ENCODE measurements around the gene NELL2. TPM values are rescaled to one million over a fixed set of nuclear protein-coding genes. Genes with fewer than 3 reads are reported as not detected.
A peak's percentile ranks its signal among the peaks of the same experiment; 100 is the strongest.
"Not testable (repeated sequence)": the region's sequence is repeated elsewhere in the genome, so short reads cannot be mapped to it uniquely, and the experiment has no call there.

NELL2 gene
- total RNA-seq, 1 donor from 2014 or later = not detected

DNA sequence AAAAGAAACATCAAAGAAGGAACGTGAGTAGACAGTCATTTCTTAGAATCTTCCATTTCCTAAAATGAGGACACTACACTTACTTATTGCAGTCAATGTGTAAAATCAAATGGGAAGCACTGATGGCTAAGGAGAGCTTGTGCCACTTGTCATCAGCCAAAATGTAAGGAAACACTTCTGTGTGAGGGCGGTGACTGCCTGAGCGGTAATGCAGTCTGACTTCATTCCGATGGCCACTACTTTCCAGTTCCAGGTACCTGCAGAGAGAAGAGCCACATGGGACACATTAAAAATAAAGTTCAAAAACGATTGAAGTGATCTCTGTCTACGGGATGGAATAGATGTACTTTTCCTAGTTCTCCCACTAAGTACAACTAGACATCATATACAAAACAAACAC, 96.3 kb downstream of the NELL2 start:
- DNase-seq (ENCODE audit: low read depth in 2 of 2) = no peak

DNA sequence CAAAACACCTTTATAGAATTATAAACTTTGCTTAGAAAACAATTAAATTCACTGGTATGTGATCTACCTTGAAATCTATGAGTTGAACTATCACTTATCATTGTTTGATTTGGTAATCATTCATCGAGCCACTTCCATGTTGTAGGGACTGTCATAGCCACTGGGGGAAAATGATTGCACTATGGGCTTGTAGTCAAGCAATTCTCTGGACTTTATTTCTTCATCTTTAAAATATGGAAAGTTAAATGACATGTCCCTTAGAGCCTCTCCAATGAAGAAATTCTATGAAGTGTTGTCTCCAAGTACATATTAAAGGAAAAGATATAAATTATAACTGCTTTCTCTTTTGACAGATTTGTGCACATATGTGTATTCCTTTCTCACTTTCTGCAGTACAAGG, 97.3 kb downstream of the NELL2 start:
- DNase-seq (ENCODE audit: low read depth in 2 of 2) = no peak

DNA sequence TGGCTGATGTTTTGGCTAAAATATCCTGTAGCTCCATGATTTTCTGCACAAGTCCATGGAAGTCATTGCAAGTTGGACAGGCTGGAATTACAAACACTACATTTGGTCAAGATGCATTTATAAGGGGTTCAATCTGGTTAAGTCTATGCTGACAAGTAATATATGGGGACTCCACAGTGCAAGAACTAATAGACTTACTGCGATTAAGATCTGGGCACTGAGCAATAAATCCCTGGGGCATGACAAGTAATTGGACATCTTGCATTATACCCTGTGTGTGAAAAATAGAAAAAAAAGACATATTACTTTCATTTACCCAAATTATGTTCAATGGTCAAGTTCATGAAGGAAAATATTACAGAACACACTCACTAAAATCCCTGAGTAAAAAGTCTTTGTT, 99.1 kb downstream of the NELL2 start:
- DNase-seq (ENCODE audit: low read depth in 2 of 2) = no peak

DNA sequence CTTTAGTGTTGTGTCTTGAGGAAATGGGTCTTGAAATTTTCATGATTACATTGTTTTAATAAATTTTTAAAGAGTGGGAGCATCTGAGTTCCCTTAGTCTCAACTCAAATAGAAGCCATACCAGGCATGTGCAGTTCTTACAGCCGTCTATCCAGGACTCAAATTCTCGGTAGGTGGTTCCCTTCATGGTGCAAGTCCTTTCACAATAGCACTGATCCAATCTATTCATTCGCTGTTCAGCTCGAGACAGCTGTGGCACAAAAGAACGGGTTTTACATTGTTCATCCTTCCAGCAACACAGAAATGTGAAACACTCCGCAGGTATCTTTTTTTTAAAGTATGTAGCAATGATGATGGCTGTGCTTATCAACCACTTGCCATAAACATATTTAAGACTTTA, 100.2 kb downstream of the NELL2 start:
- no peak for DNase-seq (ENCODE audit: low read depth in 2 of 2)

DNA sequence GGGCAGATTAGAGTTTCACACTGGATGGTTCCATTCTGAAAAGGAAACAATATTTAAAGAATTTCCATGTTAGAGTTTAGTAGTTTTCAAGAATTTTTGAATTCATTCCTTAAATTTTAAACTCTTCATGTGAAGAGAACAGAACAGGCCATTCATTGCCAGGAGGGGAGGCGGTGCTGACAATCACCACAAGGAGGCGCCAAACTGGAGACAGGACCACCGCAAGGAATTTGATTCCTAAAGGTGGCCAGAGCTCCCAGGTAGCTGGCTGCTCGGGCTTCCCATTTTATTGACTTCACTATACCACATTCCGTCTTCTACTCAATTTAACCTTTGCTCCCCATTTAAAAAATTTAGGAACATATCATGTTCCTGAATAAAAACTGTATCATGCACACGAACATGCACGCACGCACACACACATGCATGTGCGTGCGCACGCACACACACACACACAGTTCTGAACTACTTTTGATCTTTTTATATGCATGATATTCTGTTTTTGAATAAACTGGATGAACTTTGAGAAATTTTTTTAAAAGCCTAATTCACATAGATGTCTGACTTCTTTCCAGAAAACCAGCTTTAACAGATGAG, 101.2 kb downstream of the NELL2 start:
- peak; percentile 45 to 56 for DNase-seq (ENCODE audit: low read depth in 2 of 2)

DNA sequence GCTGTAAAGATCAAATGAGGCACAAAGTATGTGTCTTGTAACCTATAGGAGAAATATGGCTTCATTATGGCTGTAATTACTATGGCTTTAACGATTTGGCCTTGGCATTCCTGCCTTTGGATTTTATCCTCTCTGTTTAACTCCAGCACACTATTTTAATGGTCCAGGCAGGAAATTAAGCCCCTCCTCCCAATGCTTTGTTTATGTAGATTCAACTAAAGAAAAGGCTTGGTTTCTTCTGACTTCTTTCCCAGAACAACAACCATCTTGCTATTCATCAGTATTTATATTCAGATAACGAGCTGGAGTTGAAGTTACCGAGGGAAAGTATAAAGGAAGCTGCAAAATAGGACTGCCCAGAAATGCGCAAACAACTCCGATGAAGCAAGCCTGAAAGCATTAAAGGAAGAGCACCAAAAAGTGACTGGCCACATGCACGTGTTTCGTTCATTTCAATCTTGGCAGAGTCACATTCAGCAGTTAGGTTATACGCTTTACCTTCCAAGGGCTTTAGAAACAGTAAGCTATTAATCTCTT, 104.6 kb downstream of the NELL2 start:
- DNase-seq (ENCODE audit: low read depth in 2 of 2) = no peak

DNA sequence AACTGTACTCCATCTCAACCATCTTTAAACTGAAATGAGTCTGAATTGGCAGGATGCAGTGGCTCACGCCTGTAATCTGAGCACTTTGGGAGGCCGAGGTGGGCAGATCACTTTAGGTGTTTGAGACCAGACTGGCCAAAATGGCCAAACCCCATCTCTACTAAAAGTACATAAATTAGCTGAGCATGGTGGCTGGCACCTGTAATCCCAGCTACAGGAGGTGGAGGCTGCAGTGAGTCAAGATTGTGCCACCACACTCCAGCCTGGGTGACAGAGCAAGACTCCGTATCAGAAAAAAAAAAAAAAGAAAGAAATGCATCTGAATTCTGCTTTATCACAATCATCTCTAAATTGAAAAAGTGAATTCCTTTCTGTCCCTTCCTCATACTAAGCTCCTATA, 110.3 kb downstream of the NELL2 start:
- DNase-seq (ENCODE audit: low read depth in 2 of 2) = no peak

DNA sequence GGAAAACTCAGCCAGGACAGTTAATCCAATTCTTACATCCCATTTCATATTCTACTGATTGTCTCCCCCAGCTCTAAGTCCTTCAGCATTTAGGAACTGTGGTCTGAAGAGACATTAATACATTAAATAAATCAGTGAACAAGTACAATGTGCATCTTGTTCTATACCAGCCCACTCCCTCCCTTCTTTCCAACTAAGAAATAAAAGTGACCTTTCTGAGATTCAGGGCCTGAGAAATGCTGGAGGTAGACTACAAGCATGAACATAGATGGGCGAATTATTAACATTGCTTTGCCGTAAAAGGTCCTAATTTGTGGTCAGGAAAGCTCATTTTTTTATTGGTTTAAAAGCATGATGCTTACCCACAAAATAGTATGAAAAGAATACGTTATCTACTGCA, 113.1 kb downstream of the NELL2 start:
- no peak for DNase-seq (ENCODE audit: low read depth in 2 of 2)

DNA sequence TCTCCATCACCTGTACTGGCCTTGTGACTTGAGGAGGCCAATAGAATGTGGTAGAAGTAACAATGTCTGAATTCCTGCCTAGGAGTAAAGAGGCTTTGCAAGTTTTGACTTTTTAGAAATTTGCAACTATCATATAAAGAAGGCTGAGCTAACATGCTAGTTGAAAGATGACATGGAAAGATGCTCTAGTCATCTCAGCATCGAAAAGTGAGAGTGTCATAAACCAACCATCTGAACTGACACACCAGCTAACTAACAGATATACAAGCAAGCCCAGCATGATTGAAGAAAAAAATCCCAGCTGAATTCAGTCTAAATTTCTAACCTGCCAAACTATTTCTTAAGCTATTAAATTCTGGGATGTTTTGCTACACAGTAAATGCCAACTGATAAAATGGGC, 116.8 kb downstream of the NELL2 start:
- no peak for DNase-seq (ENCODE audit: low read depth in 2 of 2)

DNA sequence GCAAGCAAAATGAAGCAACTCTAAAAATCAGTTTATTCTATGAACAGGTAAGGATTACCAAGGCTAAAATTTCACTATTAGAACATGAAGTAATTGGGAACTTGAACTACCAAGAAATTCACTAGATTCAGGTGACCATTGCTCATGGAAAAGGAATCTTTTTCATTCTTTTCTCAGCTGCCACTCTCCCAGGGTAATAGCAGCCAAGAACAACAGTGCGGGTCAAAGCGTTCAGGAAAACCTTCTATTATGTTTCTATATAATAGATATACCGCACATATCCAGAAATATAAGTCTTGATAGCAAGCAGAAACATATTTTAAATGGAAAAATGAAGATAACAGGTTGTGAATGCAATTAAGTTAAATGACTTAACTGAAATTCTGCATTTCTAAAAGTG, 125.6 kb downstream of the NELL2 start:
- DNase-seq (ENCODE audit: low read depth in 2 of 2) = peak in 1 of 2 donors; percentile 1

DNA sequence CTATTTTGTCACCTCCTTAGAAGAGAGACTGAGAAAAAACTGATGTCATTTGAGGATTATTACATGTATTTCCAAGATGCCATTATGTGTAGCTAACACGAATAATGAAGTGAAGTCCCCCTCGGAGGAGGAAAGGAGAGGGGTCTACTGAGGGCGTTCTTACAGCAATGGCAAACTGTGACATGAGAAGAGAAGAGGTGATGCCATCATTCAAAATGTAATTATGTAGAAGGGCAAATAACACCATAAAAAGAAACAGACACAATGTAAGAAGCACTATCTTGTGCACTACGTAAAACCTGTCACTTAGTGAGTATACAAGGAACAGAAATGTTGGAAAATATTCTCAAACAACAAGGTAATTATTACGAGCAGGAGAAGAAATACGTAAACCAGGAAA, 126.5 kb downstream of the NELL2 start:
- DNase-seq (ENCODE audit: low read depth in 2 of 2) = no peak

DNA sequence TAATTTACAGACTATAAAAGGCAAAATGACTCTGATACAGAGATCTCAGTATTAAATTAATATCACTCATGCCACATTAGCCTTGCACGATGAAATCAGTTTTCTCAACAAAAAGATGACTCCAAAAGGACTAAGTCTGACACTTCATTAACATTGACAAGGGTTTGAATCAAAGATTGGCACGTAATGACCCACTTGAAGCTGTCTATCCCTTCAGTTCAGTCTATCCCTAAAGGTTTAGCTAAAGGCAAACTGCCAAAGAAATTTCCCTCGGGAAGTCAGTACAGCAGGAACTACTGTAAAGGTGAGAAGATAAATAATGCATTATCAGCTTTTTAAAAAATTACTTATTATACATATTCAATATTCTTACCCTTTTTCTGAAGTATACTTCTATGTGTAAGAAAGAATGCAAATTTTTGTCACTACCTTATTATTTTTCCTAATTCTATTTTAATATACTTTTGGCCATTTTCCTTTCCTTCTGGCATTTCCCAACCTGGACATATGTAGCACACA, 127.1 kb downstream of the NELL2 start:
- DNase-seq (ENCODE audit: low read depth in 2 of 2) = no peak

DNA sequence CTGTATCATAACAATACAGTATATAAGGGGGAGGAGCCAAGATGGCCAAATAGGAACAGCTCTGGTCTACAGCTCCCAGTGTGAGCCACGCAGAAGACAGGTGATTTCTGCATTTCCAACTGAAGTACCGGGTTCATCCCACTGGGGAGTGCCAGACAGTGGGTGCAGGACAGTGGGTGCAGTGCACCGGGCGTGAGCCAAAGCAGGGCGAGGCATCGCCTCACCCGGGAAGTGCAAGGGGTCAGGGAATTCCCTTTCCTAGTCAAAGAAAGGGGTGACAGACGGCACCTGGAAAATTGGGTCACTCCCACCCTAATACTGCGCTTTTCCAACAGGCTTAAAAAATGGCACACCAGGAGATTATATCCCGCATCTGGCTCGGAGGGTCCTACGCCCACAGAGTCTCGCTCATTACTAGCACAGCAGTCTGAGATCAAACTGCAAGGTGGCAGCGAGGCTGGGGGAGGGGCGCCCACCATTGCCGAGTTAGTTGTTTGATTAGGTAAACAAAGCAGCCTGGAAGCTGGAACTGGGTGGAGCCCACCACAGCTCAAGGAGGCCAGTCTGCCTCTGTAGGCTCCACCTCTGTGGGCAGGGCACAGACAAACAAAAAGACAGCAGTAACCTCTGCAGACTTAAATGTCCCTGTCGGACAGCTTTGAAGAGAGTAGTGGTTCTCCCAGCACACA, 134.7 kb downstream of the NELL2 start:
- not testable (repeated sequence) for DNase-seq (ENCODE audit: low read depth in 2 of 2)

DNA sequence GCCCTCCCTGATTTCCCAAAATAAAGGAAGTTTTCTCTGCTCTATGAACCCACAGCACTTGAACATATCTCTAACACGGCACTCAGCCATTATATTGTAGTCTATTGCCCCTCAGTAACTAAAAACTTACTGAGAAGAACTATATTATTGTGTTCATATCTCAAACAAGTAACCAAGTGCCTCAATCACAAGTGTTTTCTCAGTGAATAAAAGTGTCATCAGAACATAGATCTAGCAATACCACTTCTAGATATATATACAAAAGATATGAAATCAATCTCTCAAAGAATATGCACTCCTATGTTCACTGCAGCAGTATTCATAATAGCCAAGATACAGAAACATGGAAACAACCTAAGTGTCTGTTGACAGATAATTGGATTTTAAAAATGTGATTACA, 138.1 kb downstream of the NELL2 start:
- no peak for DNase-seq (ENCODE audit: low read depth in 2 of 2)

DNA sequence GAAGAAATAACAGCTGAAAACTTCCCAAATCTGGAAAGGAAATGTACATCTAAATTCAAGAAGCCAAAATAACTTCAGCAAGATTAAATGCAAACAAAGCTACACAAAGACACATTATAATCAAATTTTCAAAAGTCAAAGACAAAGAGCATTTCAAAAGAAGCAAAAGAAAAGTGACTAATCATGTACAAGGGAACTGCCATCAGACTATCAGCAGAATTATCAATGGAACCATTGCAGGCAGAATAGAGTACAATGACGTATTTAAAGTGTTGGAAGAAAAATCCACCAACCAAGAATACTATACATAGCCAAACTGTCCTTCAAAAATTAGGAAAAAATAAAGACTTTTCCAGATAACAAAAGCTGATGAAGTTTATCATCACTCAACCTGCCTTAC, 147.5 kb downstream of the NELL2 start:
- no peak for DNase-seq (ENCODE audit: low read depth in 2 of 2)

DNA sequence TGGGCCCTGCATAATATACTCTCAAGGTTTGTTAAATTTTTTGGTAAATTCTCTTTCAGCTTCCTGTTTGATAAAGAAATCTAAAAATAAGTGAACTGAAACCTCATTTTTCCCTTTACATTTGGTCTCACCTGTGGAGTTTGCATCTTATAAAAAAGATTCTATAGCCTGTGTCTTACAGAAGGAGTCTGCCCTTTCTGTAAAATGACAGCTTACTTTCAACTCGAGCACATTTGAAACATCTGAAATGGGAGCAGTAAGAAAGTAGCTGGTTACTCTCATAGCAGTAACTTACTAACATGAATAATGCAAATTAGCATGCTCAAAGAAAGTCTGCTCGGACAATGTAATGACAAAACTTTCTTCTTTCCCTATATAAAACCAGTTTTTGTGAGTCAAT, 155.8 kb downstream of the NELL2 start:
- DNase-seq (ENCODE audit: low read depth in 2 of 2) = no peak

DNA sequence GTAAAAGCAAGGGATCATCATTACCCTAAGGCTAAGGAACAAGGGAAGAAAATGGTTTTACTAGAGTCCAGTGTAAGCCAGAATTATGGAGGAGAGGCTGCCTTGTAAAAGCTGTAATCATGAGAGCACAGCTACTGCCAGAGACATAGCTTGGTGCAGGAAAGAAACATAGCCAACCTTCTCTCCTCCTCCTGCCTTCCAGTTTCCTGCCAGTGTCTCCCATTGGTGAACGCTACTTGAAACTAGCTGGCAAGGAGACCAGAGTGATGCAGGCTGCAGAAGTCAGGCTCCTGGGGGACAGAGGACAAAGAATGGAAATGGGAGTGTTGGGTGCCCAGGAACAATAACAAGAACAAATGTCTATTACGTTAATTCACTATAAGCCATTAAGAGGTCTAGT, 158.5 kb downstream of the NELL2 start:
- DNase-seq (ENCODE audit: low read depth in 2 of 2) = no peak

DNA sequence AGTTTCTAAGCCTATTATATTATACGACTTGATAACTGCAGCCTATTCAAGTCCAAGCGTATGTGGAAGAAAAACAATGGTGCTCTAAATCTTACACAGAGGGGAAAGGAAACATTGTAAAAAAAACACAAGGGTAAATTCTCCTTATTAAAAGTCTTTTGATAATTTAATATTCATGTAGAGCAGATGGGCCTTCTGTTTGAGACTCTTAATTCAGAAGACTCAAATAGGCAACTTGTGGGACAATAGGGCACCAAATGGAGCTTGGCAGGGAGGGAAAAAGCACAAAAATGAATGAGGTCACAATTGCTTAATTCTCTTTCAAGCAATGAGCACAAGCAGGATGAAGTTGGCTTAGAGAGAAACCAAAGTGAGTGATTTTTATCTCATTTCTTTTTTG, 159.4 kb downstream of the NELL2 start:
- DNase-seq (ENCODE audit: low read depth in 2 of 2) = no peak

DNA sequence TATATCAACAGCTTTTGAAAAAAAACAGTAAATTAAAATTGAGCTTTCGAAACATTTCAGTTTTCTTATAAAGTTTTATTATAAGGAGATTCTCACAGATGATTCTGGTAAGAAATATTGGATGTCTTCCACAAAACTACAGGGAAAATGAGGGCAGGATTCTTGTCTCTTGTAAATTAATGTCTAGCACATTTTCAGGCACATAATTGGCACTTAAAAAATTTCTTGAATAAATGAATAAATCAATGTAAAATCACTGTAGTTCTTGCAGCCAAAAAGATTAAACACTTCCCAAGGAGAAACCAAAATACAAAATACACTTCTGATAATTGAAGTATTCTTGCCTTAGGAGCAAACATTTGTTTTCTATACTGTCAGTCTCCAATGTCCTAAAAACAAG, 164.4 kb downstream of the NELL2 start:
- DNase-seq (ENCODE audit: low read depth in 2 of 2) = no peak

DNA sequence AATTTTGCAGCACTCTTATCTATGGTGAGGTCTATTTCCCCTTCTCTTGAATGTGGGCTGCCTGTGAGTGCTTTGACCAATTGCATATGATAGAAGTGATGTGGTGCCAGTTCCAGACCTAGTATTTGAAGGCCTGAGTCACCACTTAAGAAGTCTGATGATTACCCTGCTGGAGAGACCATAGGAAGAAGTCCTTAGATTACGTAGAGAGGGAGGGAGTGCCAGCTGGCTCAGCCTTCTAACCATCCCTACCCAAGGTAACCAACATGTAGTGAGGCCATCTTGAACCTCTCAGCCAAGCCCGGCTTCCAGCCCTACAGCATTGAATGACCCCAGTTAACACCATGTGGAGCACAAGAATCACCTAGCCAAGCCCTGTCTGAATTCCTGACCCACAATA, 166.9 kb downstream of the NELL2 start:
- no peak for DNase-seq (ENCODE audit: low read depth in 2 of 2)

DNA sequence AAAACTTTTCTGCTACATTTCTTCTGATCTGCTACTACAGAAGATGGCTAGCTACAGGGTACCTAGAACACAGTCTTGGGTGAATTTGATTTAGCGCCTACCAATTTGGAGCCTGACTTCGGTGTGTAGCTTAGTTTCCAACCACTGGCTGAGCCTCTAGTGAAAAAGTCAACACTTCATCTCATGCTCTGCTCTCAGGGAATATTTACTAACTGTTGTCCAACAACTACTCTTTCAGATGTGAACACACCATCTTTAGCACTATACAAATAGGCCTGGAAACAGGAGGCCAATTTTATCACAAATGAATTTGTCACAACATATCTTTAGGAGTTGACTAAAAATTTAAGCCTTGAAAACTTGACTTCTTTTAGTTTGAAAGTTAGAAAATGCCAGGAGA, 167.9 kb downstream of the NELL2 start:
- DNase-seq (ENCODE audit: low read depth in 2 of 2) = no peak

DNA sequence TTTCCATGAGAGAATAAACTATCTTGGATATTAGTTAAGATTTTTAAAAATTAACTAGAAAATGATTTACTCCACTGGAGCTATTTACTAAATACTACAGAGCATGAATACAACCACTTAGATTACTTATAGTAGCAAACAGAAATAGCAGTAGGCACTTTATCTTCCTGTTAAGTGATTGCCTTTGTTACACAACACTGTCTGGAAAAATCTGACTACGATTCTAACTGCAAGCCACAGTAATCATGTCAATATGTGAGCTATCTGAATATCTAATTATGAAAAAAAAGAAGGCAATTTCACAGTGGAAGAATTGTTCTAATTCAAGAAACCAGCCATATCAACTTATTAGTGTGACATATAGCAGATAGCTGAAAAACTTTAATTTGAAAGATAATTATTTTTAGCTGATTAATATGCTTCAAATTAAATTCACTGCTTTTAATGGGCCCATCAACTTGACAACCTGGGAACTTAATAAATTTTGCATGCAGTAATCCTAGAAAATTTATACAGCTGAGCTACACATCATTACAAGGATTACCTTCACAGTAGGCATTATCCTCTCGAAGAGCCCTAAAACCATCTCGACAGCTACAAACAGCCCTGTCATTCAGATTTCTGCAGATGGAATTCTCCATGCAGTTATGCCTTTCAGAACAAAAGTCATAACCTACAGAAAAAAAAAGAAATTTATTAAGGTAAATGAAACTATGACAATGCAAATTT, 172.8 kb downstream of the NELL2 start:
- no peak for DNase-seq (ENCODE audit: low read depth in 2 of 2)

DNA sequence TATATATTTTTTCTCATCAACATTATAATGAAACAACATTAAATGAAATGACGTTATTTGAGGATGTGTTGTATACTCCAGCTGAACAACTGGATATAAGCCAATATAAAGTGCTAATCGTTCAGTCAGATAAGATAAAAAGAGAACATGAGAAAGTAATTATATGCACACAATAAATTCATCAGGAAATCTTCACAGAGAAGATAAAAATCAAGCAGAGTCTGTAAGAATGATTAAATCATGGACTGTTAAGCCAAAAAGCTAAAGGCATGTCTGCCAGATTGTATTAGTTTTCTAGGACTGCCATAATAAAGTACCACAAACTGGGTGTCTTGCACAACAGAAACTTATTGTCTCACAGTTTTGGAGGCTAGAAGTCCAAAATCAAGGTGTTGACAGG, 178.6 kb downstream of the NELL2 start:
- no peak for DNase-seq (ENCODE audit: low read depth in 2 of 2)
